IPS DF 19.7 (cell line): Measurements from ENCODE around the gene E2F1.

Experiments
- DNase-seq: peaks from one replicate; pipeline ENCODE4 v3.0.0-alpha.2; 2013; ENCODE audit warnings: low read depth, low spot score

Gene E2F1, protein sequence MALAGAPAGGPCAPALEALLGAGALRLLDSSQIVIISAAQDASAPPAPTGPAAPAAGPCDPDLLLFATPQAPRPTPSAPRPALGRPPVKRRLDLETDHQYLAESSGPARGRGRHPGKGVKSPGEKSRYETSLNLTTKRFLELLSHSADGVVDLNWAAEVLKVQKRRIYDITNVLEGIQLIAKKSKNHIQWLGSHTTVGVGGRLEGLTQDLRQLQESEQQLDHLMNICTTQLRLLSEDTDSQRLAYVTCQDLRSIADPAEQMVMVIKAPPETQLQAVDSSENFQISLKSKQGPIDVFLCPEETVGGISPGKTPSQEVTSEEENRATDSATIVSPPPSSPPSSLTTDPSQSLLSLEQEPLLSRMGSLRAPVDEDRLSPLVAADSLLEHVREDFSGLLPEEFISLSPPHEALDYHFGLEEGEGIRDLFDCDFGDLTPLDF

DNA sequence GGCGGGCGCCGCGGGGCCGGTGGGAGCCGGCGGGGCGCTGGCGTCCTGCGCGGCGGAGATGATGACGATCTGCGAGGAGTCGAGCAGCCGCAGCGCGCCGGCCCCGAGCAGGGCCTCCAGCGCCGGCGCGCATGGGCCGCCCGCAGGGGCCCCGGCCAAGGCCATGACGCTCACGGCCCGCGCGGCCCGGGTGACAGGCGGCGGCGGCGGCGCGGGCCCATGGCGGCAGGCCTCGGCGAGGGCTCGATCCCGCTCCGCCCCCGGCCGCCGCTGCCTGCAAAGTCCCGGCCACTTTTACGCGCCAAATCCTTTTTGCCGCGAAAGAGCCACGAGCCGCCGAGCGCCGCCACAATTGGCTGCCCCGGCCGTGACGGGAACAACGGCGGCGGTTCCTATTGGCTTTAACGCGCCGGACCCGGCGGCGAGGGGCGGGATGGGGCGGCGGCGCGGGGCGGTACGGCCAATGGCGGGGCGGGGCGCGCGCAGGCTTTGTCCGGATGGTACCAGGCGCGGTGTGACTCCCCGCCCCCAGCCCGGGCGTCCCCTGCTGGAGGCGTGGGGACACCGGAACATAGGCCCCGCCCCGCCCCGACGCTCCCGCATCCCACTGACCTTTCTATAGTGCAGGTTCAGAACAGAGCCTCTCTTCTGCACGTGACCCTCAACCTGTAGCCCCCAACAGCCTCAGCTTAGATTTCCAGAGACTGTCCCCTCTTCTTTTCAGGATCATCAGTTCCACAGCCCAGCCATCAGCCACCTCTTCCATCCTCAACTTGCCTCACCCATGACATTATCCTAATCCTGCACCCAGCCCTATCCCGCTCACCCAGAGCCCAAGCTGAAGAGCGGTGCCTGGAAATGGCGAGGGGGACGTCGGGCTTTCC is at the start of gene E2F1:
TSS of gene E2F1 (minus strand) at position 286 of the 884 bp plus-strand sequence. CDS start at position 165, 121 bp downstream.
- DNase-seq: no peak

DNA sequence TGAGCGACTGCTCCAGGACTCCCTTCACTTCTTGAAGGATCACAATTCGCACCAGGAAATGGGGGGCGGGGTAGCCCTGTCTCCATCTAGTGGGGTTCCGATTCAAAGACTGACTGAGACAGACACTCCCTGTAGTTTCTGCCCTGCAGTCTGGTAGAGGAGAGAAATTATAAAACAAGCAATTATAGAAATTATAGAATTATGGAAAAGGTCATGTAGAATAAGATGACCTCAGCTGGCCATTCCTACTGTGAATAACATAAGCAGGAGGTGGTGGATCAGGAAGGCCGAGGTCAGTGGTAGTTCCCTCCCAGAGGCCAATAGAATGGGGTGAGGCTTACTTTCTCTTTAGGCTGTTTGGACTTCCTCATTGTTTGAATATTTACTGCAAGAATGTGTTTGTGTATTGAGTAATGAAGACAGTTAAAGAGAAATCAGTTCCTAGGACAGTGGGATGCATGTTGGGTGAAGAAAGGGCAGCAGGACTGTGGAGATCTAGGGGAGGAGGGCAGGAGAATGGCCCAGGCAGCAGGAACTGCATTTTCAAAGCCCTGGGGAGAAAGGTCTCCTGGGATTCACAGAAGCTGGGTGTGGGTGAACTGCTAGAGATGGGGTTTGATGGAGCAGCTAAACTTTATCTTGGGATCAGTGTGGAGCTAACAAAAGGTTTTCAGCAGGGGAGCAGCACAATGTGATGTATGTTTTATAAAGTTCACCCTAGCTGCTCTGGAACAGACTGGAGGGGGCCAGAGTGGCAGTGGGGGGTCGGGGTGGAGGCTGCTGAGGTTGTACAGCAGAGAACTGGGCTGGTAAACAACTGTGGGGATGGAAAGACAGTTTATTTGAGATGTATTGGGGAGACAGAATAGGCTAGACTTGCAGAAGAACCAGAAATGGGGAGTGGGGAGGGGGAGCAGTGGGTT is 47.7 kb upstream of the E2F1 start:
- no peak for DNase-seq

DNA sequence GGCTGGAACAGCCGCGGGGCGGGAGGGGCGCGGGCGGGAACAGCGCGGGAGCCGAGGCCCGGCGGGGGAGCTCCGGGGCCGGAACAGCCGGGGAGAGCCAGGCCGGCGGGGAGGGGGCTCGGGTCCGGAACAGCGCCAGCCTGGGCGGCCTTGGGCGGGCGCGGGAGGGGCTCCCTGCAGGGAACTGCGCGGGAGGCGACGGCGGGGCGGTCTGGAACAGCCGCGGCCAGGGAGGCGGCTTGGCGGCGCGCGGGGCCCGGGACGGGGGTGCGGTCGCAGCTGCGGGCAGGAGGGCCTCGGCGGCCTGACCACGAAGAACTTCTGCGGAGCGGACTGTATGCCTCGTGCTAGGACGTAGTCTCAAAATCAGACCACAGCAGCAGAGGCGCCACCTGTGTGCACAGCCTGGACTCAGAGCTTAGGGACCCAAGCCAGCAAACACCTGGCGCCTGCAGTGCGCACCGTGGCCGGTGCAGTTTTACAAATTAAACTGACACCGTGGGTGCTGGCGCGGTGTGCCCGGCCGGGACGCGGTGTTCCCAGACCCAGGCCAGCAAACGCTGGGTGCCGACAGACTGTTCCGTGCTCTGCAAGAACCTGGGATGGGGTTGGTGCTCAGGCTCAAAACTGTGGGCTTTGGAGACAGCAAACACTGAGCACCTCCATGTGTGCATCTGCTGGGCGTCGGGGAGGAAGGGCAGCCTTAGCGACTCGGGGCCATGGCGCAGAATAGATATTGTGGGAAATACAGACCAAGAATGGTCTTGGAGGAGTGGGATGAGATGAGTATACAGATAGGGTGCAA is 46.2 kb upstream of the E2F1 start:
- no peak for DNase-seq

DNA sequence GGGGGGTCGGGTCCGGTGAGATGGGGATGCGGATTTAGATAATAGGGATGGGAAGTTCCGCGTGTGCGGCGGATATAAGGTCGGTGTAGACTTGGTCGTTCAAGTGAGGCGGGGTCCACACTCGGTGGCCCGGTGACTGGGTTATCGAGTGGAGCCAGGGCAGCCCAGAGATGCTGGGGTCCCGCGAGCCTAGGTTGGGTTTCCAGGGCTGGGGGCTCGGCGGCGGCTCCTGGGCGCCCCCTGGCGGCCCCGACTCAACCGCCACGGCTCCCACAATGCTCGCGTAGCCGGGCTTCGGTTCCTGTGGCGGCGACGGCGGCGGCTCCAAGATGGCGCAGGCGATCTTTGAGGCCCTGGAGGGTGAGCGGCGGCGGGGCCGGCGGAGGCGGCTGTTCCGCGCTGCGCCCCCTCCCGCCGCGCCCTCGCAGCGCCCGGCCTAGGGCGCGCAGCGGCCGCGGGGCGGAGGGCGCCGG is 45.5 kb upstream of the E2F1 start, which contains the start of gene ZNF341:
TSS of gene ZNF341 (plus strand) at position 304 of the 473 bp plus-strand sequence. CDS start at position 330, 26 bp downstream.
- DNase-seq: no peak

DNA sequence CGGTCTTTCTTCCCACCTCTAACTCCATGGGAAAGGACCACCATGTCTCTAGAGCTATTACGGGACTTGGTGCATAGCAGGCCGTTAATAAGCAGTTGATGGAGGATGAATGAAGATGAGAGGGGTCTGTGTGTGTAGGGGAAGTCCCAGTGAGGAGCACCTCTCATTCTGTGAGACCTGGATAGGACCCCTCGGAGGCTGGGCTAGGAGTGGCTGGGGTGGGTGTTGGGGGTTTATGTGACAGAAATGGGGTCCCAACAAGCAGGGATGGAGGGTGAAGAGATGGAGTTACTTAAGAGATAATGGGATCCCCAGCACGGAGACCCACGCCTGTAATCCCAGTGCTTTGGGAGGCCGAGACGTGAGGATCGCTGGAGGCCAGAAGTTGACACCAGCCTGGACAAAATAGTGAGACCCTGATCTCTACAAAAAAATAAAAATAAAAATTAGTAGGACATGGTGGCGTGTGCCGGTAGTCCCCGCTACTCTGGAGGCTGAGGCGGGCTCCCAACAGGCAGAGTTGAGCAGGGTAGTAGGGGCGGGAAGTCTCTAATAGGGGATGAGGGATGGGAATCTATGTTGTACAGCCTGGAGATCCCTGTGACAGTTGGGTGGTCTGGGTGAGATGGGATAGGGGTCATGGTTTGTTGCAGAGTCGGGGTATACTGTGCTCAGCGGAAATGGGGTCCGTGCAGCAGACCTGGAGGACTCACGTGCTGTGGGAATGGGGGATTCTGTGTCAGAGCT is 44.9 kb upstream of the E2F1 start:
- DNase-seq: no peak

DNA sequence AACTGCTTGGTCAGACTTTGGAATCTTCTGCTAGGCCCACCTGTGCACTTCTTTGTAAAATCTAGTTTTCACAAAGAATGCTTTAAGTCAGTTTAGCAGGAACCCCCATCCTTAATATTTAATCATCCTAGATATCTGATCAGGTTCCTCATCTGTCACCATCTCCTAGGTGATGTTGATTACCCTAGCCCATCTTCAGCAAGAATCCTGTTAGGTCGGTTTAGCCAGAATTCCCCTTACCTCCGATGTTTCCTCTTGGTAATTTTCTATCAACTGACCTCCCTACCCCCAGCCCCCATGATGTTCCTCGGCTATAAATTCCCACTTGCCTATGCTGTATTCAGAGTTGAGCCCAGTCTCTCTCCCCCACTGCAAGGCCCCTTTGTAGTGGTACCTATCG is 42.9 kb upstream of the E2F1 start:
- DNase-seq: no peak

DNA sequence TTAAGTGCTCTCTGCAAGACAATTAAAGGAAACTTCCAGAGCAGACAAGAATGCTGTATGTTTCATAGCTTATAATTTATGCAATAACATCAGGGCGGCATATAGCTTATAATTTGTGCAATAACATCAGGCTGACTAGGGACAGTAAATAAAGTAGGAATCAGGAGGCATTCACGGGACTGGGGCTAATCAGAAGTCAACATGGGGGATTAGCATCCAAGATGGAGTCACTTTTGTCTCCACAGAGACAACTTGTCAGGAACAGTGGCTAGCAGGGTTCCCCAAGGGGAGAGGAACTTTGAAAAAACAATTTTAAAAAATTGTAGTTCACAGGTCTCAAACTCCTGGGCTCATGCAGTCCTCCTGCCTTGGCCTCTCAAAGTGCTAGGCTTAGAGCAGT is 42.3 kb upstream of the E2F1 start:
- no peak for DNase-seq

DNA sequence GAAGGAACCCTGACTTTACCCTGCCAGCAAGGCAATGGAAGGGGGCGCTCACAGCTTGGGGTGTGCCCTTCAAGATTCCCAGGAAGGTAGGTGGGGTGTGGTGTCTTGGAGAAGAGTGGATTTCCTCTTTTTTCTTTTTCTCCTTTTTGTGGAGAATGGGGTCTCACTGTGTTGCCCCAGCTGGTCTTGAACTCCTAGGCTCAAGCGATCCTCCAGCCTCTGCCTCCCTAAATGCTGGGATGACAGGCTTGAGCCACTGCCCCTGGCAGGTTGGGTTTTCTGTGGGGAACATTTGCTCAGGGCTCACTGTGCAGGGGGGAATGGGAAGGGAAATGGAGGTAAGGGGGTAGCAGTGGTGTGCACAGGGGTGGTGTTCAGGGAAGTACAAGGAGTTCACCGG is 41.6 kb upstream of the E2F1 start:
- DNase-seq: no peak

DNA sequence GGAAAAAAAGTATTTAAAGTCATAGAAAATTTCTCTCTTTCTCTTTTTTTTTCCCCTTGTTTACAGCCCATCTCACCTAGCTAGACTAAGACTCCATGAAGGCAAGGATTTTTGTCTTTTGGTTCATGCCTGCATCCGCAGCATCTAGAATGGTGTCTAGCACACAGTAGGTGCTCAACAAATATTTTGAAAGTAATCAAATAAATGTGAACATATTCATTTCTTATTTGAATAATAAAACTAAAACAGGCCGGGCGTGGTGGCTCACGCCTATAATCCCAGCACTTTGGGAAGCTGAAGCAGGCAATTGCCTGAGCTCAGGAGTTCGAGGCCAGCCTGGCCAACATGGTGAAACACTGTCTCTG is 40.9 kb upstream of the E2F1 start:
- DNase-seq: no peak

DNA sequence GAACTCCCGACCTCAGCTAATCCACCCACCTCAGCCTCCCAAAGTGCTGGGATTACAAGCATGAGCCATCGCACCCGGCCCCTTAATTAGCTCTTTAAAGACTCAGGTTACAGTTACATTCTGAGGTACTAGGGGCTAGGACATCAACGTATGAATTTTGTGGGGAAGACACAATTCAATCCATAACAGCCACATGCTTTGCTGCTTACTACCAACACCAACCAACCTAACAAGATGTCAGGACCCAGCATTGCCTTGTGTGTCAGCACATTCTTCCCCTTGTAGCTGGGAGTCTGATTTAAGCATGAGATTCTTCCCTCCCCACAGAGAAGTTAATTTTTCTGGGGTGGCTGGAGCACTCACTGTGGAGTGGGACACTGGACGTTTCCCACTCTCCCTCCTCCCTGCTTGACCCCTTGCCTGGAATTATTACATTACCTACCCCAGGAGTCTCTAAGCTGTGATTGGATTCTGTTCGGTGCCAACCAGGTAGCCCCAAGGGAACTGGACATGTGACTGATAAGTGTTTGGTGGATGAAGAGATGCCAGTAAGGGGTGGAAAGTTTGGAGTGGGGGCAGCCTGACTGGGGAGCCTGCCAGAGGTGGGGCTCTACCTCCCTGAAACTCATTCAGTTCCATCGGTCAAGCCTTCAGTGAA is 39.6 kb upstream of the E2F1 start:
- no peak for DNase-seq

DNA sequence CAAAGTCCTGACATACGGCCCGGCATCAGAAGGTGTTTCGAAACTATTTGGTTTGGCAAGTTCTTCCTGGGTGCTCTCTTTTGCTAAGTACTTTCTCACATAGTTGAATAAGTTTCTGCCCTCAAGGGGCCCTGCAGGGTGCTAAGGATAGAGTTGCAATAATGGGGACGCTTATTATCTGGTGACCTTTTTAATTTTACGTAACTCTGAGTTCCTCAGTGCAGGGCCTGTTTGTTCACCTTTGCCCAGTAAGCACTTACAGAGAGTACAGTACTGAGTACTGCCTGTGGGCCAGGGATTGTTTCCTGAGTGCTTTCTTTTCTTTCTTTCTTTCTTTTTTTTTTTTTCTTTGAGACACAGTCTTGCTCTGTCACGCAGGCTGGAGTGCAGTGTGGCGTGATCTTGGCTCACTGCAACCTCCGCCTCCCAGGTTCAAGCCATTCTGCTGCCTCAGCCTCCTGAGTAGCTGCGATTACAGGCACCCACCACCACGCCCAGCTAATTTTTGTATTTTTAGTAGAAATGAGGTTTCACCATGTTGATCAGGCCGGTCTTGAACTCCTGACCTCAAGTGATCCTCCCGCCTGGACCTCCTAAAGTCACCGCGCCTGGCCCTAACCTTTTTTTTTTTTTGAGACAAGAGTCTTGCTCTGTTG is 38.4 kb upstream of the E2F1 start:
- no peak for DNase-seq

DNA sequence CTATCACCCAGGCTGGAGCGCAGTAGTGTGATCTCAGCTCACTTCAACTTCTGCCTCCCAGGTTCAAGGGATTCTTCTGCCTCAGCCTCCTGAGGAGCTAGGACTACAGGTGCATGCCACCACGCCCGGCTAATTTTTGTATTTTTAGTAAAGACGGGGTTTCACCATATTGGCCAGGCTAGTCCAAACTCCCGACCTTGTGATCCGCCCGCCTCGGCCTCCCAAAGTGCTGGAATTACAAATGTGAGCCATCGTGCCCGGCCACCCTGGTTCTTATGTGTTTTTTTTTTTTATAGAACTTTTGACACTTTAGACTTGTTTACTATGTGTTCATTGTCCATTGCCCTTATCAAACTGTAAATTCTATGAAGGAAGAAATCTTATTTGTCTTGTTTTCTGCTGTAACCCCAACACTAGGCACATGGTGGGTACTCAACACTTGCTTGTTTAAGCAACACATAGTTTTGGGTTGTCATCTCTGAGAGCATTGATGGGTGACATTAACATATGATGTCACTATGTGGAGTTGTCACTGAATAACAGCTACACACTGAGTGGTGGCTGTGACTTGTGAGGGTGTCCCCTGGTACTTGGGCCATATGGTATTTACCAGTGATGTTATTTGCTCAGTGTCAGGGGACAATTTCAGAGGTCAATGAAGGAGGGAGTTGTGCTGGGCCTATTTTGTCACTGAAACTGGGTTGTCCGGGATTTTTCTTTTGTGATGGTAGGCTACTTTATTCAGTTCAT is 35.4 kb upstream of the E2F1 start:
- DNase-seq: no peak

DNA sequence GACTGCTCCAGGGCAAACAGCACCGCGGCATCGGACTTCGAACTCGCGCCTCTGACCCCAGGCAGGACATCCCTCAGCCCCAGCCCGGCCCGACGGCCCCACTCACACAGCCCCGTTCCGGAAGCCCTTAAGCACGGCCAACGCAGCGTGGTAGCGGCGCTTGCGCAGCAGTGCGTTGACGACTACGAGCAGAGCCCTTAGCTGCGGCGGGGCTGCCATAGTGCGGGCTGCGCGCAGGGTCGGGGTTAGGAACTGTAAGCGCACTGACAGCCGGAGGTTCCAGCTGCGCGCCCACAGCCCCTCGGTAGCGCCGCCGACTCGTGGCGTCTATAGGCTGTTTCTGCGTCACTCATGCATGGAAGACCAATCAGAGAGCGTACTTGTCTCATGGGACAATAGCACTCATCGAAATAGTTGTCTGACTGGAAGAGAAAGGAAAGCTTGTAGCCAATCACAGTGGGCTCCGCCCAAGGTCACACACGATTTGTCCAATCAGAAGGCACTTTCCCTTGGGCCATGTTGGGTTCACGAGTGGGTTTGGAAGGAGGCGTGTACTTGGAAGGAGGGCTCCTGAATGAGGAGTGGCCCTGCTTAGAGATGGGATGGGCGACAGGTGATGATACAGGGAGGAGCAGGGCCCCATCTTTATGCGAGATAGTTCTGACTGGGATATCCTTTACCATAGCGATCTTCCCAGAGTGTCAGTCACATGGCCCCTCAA is 34.0 kb upstream of the E2F1 start, which contains the start of gene PXMP4:
TSS of gene PXMP4 (minus strand) at position 322 of the 721 bp plus-strand sequence. CDS start at position 219, 103 bp downstream.
- peak; percentile 96 for DNase-seq

DNA sequence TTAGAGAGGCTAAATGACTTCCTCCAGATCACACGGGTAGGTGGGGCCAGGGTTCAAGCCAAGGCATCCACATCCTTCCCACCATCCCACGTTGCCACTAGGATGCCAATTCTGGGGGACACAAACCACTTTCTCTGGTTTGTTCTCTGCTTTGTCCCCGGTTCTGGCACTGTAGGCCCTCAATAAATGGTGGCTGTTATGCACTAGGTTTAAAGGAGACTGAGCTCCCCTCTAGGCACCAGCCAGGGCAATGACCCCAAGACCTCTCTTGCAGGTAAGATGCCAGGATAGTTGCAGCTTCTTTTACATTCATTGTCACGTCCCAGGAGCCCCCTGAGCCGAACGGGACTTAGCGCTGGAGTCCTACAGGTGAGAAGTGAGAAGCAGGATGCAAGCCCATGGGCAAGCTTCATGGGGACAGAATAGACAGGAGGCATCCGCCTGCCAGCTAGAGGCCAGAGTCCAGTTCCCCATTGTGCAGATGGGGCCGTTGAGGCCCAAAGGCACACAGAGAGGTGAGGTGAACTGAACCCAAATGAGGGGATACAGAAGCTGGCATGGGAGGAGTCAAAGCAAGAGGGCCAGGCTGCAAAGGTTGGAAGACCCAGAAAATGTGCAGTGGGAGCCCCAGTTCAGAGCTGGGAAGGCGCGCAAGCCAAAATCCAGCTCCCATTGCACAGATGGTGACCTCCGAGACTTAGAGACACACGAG is 33.2 kb upstream of the E2F1 start:
- DNase-seq: no peak

DNA sequence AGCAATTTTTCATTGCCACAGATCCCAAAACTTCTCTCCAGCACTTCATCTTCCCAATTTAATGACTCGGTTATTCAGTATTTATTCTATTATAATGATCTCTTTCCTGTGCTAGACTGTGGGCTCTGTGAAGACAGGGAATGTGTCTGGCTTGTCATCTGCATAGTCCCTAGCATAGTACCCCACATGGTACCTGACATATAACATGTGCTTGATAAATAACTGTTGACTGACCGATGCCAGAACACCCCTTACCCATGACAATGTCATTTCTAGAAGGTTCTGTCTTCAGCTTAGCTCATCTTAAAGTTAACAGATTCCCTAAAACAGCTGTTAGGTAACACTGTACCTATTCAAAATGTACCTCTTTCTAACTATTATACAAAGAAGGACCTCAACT is 30.3 kb upstream of the E2F1 start:
- no peak for DNase-seq

DNA sequence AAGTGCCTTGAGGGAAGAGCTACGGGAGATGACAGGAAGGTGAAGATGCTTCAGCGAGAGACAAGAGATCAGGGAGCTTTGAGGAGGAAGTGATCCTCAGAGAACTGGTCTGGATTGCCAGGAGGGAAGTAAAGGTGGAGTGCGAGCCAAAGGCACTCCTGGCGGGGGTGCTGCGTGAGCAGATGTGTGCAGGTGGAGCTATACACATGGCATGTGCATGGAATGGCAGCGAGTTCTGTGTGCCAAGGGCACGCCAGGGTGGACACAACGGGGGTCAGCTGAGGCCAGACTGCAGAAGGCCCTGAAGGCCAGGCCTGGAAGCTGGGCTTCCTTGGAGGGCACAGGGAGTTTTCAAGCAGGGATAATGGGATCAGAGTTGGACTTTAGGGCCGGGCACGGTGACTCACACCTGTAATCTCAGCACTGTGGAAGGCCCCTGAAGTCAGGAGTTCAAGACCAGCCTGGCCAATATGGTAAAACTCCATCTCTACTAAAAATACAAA is 27.7 kb upstream of the E2F1 start:
- no peak for DNase-seq

DNA sequence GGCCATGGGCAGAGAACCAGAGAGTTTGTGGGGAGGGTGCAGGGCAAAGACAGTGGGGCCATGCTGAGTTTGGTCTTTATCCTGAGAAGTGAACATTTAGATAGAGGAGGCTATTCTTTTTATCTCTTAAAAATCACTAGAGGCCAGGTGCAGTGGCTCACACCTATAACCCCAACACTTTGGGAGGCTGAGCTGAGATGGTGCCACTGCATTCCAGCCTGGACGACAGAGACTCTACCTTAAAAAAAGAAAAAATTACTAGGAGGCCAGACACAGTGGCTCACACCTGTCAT is 25.2 kb upstream of the E2F1 start:
- no peak for DNase-seq
